Stimulated activated CD4-positive, alpha-beta T cell treated with anti-CD3 and anti-CD28 coated beads, Interleukin-4, amount 100 ng/mL, for 24 hours (primary cell): ENCODE measurements around the gene TEX101.
"Not testable (repeated sequence)": the region's sequence is repeated elsewhere in the genome, so short reads cannot be mapped to it uniquely, and the experiment has no call there.

Experiments used
- DNase-seq: peaks from one replicate; pipeline ENCODE4 v3.0.0-alpha.2; 2020

TEX101 gene, protein sequence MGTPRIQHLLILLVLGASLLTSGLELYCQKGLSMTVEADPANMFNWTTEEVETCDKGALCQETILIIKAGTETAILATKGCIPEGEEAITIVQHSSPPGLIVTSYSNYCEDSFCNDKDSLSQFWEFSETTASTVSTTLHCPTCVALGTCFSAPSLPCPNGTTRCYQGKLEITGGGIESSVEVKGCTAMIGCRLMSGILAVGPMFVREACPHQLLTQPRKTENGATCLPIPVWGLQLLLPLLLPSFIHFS

DNA sequence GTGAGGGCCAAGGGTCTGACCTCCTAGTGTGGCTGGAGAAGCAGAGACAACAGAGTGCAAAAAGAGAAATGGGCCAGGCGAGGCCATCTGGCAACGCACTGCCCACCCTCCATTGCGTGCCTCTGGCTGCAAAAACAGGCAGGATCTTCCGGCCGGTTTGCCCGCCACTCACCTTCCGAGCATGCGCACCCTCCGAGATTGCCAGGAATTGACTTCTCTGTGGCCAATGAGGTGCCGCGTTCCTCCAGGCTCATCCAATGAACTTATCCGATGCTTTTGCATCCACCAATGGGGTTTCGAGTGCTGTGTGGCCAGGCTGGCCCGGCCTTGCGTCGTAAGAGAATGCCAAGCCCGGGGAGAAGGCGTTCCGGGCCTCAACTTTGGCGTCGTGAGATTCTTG, at the start of gene TEX101:
TEX101 (plus strand) TSS at position 337 of the 400 bp plus-strand sequence. CDS start 1,030 bp downstream, outside the sequence.
- no peak for DNase-seq

DNA sequence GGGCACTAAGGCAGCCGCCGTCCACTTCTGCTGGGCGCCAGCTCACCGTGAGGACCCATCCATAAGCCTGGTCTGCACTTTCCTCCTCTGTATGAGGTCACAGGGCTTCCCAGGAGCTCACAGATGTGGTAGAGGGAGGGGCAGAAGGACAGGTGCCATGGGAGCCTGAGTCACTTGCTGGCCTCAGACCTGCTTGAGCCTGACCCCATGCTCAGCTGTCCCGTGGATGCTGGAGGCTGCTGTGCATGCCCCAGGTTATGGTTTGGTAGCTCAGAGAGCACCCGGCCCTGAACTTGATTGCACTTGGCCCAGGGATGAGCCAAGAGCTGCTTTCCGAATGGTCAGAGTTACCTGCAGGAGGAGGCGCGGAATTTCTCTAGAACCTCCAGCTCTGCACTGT, 49.0 kb upstream of the TEX101 start:
- DNase-seq = not testable (repeated sequence)

DNA sequence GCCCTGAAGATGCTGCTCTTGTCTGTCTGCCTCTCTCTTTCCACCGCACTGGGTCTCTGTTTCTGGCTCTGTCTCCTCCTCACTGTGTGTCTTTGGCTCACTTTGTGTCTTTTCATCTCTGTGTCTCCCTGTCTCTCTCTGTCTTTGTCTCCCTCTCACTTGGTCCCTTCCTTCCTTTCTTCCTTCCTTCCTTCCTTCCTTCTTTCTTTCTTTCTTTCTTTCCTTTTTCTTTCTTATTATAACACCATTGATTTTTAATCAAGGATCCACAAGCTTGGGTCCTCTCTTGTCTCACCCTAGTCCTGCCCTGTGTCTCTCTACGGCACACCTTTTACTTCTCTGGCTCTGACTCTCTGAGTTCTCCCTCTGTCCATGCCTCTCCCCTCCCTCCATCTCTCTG, 46.9 kb upstream of the TEX101 start:
- no peak for DNase-seq

DNA sequence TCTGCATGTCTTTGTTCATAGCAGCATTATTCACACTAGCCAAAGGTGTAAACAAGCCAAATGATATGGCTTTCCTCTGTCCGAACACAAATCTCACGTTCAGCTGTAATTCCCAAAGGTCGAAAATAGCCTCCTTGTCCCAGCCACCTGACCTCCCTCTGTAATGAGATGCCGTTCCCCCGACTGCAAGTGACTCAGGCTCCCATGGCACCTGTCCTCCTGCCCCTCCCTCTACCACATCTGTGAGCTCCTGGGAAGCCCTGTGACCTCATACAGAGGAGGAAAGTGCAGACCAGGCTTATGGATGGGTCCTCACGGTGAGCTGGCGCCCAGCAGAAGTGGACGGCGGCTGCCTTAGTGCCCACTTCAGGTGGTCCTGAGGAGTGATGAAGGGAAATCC, 45.8 kb upstream of the TEX101 start:
- not testable (repeated sequence) for DNase-seq

DNA sequence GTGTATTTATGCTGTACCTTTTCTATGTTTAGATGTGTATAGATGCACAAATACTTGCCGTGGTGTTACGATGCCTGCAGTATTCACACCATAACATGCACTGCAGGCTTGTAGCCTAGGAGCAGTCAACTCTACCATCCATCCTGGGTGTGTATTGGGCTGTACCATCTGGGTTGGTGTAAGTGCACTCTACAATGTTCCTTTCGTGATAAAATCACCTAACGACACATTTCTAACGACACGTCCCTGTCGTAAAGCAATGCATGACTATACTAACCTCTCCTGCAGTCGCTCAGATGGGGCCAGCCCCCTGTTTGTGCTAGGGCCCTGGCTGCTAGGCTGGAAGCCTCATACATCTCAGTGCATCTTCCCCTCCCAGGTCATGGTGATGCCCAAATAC, 42.8 kb upstream of the TEX101 start:
- DNase-seq = no peak

DNA sequence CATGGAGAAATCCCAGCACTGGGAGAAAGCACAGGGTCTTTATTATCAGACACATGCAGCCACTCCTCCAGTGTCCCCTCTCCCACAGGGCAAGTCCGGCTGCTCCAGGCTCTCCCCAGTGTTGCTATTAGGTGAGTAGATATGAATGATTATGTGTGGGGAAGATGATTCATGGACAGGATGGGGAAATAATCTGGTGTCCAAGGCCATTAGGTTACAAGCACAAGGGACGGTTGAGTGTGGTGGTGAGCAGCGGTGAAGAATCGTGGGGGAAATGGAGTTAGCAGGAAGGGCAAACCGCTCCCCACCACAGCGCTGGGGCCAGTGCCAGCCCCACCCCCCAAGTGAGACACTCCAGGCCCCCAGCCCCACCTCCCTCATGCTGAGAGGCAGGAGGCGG, 42.2 kb upstream of the TEX101 start:
- DNase-seq = no peak

DNA sequence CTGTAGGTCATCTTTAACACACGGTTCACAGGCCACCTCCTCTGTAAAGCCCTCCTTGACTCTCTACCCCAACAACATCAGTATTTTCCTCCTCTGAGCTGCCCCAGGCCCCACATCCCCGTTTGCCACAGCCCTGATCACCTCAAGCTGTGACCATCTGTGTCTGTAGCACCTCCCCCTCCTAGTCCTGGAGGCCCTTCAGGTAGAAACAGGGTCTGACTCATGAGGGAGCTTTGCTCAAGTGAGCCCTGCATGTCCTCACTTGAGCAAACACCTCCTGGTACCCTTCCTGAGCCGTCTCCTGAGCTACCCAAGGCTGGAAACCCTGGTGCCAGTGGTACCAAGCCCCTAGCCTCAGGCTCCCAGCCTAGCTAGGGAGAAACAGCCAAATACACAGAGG, 37.1 kb upstream of the TEX101 start:
- DNase-seq = not testable (repeated sequence)

DNA sequence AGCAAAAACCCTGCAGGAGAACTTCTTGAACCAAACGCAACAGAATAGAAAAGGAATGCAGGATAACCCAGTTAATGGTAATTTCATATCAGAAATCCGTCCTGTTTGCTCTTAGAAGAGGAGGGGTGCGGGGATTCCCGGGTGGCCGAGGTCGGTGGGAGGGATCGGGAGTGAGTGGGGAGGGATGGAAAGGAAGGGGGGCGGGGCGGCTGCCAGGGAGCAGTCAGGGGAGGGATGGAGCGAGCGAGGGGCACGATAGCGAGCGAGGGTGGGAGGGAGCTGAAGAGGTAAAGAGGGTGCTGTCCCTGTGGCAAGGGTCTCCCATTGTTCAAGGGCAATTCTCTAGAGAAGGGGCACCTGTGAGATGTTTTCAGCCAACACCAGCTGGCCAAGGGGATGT, 34.7 kb upstream of the TEX101 start:
- no peak for DNase-seq

DNA sequence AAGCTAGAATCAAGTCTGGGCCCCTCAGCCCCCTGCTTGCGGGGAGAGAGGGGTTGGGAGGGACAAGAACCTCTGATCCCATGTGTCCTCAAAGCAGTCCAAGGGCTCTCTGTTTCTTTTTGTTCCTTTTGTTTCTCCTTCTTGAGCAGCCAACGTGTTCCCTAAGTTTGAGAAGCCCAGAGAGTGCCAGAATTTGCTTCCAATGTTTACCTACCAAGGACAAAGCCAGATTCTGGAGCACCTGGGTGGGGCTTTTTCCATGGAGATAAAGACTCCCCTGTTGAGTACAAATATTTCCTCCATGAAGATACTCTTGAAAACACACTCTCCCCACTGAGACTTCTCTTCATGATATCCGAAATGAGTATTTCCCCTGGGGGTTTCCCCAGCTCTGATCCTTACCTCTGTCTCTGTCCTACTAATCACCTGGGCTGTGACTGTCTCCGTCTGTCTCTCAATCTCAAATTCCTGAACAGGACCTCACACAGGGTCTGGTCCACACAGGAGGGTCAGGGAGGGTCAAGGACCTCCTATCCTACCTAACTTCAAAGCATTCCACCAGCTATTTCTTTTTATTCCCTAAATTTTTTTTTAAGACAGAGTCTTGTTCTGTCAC, 33.8 kb upstream of the TEX101 start:
- DNase-seq = no peak

DNA sequence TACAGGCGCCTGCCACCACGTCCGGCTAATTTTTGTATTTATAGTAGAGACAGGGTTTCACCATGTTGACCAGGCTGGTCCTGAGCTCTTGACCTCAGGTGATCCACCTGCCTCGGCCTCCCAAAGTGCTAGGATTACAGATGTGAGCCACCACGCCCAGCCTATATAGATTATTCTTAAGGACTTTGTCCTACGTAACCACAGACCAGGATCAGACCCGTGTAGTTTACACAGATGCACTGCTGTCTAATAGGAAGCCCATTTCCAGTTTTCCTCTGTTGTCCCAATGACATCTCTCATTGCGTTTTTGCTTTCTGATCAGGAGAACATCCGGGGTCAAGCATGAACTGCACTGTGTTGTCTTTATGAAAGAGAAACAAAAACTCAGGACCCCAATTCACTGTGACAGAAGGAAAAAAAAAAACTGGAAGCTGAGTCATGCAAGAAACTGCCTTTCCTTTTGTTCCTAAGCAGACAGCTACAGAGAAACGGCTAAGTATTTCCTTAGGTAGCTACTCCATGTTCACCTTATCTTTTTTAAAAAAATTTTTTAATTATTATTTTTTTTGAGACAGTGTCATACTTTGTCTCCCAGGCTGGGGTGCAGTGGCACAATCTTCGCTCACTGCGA, 32.0 kb upstream of the TEX101 start:
- not testable (repeated sequence) for DNase-seq

DNA sequence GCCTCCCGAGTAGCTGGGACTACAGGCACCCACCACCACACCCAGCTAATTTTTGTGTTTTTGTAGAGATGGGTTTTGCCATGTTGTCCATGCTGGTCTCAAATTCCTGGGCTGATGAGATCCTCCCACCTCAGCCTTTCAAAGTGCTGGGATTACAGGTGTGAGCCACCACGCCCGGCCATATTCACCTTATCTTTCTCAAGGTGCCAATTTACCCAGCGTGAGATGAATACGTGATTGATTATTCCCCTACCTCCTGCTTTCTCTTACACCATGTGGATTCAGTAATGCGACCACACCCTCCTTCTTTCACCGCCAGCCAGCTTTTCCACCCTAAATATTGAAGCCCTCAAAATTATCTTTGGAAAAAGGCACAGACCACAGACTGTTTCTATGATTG, 31.4 kb upstream of the TEX101 start:
- not testable (repeated sequence) for DNase-seq

DNA sequence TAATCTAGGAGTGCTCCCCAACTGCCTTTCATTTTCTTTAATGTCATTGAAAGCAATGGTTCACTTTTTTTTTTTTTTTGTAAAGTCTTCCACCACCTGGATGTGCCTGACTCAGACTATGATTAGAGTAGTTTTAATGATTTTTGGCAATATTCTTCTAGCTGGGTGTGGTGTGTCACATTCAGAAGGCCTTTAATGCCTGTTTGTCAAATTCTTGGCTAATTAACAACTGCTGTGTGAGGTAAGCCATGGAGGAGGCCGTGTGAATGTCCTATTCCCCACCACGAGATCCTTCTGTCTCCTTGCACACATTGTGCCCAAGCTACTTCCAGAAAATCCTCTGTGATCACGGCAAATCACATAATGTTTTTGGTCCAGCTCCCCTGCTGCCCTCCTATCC, 30.9 kb upstream of the TEX101 start:
- DNase-seq = not testable (repeated sequence)

DNA sequence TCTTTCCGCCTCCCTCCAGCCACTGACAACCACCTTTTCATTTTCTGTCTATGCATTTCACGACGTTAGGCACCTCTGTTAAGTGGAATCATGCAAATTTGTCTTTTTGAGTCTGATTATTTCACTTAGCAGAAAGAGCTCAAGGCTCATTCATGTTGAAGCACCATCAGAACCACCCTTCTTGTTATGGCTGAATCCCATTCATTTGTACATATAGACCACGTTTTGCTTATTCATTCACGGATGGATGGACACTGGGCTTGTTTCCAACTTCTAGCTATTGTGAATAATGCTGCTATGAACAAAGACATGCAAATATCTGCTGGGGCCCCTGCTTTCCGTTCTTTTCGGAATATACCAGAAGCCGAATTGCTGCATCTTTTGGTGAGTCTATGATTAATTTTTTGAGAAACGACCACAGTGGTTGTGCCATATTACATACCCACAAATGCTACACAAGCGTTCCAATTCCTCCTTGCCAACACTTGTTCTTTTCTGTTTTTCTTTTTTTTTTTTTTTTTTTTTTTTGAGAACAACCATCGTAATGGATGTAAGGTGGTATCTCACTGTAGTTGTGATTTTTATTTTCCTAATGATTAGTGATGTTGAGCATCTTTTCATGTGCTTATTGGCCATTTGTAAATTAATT, 23.7 kb upstream of the TEX101 start:
- DNase-seq = not testable (repeated sequence)

DNA sequence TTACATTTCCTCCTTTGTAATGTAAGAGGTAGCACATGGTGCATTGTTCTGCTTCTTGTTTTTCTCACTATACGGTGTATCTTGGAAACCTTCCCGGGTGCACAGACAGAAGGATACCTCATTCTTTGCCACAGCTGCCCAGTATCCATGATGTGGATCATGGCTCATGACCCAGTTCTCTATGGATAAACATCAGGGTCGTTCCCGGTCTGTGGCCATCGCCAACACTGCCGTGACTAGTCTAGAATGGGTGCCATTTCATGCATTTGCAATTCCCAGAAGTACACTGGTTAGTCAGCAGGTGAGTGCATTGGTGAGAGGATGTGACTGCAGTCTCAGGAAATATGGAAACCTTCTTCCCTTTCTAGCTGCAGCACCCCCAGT, 23.1 kb upstream of the TEX101 start:
- DNase-seq = not testable (repeated sequence)

DNA sequence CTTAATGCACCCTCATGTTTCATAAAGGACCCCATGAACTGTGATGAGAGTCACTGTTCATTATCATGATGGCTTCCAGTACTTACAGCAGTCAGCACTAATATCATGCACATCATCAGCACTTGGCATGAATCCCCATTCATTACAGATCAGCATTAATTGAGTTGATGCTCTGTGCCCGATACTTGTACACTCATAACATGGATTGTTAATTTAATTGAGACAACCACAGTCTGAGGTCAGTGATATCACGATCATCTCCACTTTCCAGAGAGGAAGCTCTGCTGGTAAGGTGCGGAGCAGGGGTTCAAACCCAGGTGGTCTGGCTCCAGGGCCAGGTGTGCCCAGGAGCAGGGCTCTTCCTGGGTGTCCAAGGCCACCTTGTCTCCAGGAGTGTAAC, 21.2 kb upstream of the TEX101 start:
- DNase-seq = not testable (repeated sequence)

DNA sequence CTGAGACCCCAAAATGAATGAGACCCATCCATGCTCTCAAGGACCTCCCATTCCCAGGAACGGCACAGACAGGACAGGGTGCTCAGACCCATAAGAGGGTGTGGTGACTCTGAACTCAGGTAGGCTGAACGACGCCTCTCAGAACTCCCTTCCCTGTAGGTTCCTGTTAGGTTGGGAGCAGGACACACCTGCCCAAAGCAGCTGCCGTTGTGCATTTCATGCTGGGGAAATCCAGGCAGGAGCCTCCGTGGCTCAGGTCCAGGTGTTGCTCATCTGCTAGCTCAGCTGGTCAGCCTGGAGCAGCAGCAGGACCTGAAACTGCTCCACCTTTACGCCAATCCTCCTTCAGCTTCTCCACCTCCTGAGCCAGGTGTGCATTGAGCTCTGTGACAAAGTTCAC, 19.1 kb upstream of the TEX101 start:
- DNase-seq = no peak

DNA sequence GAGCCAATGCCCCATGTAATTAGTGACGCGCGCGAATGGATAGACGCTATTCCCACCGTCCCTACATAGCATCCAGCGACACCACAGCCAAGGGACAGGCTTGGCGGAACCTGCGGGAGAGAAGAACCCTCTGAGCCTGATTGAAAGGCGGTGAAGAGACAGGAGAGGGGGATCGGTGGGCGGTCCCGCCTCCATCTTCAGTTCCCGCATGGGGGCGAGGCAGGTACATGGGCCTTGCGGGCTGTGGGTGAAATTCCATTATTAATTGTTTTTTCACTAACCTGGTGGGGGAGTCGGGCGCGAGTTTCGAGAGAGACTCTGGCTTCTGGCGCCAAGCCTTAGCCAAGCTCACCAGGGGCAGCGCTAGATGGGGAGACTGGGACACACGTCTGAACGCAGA, 8.4 kb upstream of the TEX101 start:
- no peak for DNase-seq

DNA sequence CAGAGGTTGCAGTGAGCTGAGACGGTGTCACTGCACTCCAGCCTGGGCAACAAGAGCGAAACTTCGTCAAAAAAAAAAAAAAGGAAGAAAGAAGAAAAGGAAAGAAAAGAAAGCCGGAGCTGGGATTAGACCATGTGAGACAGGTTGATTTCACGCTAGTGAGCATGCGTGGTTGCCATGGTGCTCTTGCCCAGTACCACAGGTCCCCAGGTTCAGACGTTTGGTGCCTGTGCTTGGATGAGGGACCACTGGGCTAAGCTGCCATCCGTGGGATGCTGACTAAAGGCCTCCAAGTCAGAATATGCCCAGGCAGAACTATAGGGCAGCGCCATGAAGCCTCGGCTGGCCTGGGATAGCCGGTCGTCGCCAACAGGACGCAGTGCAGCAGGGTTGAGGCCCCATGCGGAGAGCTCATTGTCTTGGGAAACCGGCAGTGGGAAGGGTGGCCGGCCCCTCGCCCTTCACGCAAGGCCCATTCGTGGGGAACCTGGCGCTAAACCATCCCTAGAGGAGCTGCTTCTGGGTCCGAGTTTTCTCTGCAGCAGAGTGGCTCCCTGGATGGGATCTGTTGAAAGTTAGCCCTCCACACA, 7.2 kb upstream of the TEX101 start:
- DNase-seq = no peak

DNA sequence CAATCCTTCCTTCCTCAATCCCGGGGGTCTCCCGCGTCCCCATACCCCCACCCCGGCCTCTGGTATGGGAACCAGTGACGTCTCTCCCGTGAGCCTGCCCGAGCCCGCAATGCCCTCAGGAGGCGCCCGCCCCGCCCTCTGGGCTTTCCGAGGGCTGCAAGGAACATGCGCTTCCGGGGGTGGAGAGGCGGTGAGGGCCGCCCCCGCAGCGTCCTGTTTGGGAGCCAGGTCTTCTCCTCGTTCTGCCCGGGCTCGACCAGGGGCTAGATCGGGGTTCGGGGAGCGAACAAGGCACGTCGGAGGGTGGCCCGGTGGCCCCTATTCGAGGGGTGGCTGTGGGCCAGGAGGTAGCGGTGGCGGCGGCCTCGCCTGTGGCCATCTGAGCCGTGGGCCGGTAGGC, 6.6 kb upstream of the TEX101 start:
- no peak for DNase-seq

DNA sequence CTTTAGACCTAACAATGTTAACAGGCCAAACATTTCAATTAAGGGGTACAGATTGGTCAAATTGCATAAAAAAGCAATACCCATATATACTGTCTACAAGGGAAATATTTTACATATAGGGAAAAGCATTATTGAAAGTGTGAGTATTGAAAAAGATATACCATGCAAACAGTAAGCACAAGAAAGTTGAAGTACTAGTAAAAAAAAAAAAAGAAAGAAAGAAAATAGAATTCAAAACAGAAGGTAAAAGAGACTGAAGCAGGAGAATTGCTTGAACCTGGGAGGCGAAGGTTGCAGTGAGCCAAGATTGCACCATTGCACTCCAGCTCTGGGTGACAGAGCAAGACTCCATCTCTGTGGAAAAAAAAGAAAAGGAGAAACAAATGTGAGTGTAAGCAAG, 5.3 kb upstream of the TEX101 start:
- no peak for DNase-seq

DNA sequence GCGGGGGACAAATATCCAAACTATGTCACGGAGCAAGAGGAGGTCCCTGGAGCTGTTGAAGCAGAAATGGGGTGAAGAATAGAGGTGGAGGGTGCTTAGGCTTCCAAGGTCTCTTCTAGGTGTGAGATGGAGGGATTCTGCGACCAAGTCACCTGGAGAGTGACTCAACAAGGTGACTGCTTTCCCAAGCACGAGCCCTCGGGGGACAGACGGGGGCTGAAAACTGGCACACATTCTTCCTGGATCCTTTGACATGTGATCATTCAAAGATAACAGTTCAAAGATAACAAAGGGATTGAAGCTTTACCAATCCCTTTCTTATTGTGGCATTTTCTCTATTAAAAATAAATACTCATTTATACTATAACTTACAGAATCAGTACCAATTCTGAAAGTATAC, 2.2 kb upstream of the TEX101 start:
- no peak for DNase-seq

DNA sequence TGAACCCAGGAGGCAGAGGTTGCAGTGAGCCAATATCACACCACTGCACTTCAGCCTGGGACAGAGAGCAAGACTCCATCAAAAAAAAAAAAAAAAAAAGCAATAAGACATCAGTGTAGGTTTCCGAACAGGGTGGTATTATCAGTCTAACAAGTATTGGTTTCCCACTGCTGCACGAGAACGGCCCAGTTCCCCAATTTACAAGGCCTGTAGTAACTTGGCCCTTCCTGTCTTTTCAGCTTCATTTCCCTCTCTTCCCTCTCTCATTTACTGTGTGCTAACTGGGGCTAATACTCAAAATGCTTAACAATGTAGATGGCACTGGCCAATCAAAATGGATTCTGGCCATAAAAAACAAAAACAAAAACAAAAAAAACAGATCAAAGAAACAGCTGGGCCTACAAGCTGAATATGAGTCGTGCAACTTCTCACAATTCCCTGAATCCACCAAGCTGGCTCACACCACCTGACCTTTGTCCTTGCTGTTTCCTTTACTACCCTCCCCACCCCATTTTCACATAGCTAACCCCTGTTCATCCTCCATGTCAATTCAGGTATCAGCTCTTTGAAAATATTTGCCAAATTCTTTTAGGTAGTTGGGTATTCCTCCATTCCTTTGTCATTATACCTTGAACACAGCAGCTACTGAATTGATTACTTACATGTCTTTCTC, 2.4 kb downstream of the TEX101 start:
- DNase-seq = no peak

DNA sequence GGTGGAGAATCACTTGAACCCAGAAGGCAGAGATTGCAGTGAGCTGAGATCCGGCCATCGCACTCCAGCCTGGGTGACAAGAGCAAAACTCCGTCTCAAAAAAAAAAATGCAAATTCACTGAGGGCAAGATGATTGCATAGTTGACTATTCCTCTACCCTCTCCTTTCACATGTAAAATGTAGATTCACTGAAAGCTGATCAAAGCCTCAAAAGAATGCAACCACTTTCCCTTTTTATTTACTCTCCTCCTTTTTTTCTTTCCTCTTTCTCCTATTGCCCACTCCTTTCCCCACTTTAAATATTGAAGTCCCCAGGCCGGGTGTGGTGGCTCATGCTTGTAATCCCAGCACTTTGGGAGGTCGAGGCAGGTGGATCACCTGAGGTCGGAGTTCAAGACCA, 6.3 kb downstream of the TEX101 start:
- no peak for DNase-seq
